ENCODE measurements around the gene HOXB4.
A peak's percentile ranks its signal among the peaks of the same experiment; 100 is the strongest.

HOXB4 gene

DNA sequence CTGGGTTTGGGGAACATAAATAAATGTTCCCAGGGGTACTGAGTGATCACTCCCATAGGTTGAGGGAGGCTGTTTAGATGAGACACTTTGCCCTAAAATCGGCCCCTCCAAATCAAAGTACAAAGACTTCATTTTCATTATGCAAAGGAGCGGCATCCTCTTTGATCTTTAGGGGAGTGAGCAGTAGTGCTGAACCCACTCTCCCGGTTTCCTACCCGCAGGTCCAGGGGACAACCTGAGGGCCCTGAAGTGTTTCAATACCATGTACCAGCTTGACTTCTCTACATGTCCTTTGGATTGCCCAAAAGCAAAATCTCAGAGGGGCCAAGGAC, 23.0 kb upstream of the HOXB4 start:
- DNase-seq = no peak

- DNase-seq = no peak
These were observed 22.3 kb upstream of the HOXB4 start for GRCh38 chr17:48600244-48601098.

- no peak for DNase-seq
These were observed 21.2 kb upstream of the HOXB4 start for GRCh38 chr17:48599354-48599753.

GRCh38 chr17:48598736-48599135, 20.6 kb upstream of the HOXB4 start:
- DNase-seq = no peak

- no peak for DNase-seq
These were observed 19.9 kb upstream of the HOXB4 start for GRCh38 chr17:48597778-48598631.

DNA sequence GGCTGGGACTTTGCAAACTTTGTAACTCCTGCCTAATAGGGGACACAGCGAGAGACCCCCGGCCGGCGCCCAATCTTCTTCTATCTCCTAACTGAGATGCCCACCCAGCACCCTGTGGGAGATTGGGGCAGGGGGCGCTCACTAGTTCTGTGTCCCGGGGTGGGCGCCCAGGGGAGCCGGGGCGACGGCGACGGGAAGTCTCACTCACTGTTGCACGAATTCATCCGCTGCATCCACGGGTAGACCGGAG, 19.3 kb upstream of the HOXB4 start:
- no peak for DNase-seq

DNA sequence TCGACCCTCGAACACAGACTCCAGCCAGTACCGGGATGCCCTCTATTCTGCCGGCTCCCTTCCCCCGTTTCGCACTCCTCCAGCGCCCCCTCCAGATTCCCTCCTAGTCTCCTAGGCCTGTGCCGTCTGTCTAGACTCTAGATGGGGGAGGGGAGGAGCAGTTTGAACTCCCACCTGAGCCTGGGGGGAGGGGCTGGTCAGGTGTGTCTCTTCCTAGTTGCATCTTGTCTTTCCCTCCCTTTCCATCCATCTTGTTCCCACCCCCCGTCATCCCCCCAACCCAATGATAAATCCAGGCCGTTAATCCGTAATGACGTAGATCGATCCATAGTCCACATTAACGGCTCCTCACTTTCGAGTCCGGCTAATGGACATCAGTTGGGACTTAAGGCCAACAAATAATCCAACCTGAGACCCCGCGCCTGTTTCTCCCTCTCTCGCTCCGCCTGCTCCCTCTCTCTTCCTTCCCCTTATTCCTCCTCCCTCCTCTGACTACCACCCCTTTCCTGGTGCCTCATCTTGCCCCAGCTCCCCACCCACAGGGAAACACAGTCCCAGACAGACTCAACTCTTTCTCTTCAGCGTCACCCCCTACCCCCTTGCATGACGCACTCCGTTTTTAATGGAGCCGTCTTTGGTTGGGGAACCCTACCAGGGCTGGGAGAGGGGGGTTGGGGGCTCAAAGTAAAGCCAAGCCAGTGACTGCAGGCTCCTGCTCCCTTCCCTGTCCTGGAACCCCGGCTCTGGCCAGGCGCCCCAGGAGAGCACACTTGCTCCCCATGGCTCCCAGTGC, 18.8 kb upstream of the HOXB4 start:
- DNase-seq = no peak

DNA sequence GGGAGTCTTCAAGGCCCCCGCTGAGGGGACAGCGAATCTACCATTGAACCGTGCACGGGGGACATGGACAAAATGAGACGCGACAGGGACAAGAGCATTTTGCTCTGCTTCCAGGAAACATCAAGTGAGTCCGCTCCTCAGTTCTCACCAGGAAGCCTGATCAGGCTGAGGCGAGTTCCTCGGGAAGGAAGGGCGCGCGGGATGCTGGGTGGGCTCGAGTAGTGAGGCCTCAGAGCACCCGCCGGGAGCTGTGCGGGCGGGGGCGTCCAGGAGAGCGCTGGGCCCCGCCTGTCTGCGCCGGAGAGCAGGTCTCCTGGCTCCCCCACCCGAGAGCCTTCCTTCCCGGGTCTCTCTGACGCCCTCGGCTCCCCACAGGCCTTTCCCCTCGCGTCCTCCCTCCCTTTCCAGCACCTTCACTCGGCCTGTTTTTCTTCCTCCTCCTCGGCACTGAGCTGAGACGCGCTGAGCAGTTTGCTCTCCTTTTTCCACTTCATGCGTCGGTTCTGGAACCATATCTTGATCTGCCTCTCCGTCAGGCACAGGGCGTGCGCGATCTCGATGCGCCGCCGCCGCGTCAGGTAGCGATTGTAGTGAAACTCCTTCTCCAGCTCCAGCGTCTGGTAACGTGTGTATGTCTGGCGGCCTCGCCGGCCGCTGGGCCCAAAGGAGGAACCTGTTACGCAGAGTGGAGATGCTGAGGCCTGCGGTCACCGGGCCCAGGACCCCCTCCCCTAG, 18.0 kb upstream of the HOXB4 start:
- DNase-seq = no peak

DNA sequence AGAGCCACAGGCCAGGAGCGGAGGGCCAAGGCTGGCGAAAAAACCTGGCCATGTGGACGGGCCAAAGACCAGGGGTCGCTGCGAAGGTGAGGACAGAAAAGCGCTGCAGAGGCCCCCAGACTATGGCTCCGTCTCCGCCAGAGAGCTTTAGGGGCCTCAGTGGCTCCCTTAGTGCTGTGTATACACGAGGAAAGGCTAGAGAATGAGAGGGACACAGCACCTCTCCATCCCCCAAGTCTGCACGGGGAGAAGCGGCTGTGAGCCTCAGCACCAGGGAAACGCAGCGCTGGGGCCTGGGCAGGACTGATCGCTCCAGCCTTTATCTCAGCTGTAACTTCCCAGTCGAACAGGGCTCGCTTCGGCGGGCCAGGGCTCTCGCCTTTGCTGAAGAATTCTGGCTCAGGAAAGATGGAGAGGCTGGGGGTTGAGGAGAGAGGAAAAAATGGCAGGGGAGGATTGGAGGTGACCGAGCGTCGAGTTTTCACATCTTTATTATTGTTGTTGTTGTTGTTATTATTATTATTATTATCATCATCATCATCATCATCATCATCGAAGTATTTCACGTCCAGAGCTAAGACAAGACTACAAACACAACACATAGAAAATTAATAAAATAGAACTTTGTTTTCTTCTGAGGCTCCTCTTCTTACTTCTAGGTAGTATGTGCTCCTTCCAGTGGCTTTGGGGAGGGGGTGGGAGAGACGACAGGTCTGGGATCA, 17.3 kb upstream of the HOXB4 start:
- DNase-seq = no peak

GRCh38 chr17:48594538-48595277, 16.6 kb upstream of the HOXB4 start:
- DNase-seq = no peak

DNA sequence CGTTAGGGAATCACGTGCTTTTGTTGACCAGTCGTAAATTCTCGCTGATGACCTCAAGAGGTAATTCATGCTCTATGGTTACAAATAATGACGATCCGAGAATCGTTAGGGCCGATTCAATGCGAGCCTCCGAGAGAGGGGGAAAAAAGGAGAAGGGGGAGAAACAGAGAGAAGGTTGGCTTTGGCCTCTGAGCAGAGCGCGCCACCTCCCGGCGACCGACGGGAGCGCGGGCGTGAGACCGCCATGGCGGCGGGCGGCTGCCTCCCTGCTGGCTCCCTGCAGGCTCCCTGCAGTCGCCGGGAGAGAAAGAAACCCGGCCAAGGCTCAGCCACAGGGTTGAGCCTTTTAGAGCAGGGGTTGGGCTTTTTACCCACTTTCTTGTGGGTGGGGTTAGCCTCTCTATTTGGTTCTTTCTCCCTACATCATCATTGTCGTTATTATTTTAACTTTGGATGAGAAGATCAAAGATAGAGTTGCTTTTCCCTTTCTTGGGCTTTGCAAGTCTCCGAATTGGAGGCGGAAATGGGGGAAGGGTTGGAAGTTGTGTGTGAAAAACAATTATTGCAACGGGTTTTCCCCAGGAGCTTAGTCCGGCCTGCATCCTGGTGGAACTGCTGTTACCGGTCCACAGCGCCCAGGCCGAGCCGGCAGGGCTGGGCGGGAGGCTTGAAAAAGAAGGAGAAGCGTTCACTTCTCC, 15.8 kb upstream of the HOXB4 start:
- peak; percentile 32 for DNase-seq

DNA sequence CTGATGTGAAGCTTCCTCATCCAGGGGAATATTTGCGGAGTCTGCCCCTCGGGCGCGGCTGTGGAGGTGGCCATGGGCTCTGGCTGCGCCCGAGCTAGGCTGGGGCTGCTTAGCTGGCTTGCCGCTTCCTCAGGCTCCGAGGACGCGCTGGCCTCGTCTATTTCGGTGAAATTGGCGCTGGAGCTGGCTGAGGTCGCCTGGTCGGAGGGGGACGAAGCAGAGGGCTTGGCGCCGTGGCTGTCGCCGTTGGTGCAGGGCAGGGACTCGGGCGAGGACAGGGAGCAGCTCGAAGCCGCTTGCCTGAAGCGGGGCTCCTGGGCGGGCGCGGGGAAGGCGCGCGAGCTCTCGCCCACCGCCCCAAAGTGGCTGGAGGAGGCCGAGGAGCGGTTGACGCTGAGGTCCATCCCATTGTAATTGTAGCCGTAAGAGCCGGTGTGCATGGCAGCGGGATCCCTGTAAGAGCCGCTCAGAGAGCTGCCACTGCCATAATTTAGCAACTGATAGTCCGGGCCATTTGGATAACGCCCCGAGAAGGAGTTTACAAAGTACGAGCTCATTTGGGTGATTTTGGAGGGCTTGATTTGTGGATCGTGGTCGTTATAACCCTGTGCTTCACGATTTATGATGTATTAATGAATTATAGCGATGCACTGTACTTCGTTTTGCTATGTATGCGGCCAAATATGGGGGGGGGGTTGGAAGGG, 15.1 kb upstream of the HOXB4 start, which contains the start of gene HOXB5:
Gene HOXB5, minus strand, starts transcription at position 654 of the 704 bp plus-strand sequence. Its CDS starts 97 bp downstream, at position 557.
- DNase-seq = no peak

DNA sequence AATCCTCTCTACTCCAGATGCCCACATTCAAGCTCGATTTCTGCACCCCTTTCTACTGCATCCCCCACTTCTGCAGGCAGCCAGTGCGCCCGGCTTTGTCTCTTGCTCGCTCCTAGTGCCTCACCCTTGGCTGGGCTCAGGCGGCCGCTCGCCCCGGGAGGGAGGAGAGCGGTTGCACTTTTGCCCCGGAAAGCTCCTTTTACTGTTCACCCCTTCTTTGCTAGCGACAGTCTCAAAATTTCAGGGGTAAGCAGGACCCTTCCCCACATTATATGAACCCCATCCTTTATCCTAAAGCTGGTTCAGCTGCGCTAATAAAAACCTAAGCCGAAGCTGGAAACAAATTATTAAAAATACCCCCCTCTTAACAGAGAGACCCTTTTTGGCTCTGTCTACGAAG, 14.4 kb upstream of the HOXB4 start:
- no peak for DNase-seq

DNA sequence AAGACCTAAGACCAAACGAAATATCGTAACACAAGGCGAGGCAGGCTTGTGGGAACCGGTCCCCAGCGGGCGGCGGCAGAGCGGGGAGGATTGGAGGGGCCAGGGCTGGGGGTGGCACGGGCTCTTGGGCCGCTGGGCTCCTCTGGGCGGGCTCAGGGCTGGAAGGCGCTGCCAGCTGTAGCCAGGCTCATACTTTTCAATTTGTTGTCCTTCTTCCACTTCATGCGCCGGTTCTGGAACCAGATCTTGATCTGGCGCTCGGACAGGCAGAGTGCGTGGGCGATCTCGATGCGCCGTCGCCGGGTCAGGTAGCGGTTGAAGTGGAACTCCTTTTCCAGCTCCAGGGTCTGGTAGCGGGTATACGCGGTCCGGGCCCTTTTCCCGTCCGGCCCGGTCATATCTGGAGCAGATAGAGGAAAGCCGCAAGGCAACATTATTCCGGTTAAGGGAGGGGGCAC, 13.9 kb upstream of the HOXB4 start:
- DNase-seq = no peak

DNA sequence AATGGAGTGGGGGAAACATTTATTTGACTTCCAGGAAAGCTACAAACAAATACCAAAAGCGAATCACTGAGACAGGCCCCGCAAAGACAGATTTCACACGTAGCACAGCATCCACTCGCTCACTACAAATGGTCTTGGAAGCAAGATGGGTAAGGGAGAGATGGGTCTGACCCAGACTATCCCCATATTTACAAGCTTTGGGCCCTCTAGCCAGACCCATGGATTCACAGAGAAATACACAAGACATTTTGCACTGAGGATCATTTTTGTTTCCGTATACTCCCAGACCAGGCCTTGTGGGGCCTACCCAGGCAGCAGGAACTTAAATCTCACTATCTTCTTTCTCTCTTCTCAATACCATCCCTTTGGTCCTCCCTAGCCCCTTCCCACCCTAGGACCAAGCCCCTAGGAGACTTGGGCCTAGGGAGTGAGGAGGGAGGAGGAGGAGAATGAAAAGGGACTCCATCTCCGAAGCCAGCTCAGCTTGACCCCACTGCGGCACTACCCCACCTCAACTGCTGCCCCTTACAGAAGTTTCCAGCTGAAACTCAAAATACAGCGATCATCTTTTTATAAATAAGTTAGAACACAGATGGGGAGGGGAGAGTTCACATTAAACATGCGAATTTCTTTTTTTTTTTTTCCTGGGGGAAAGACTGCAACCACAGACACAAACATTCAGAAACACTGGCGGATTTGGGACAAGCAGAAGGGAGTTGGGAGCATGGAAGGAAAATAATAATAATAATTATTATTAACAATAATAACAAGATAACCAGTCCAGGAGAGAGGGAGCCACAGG, 13.3 kb upstream of the HOXB4 start:
- DNase-seq = no peak

GRCh38 chr17:48590607-48591161, 12.5 kb upstream of the HOXB4 start:
- no peak for DNase-seq

- no peak for DNase-seq
These were observed 11.9 kb upstream of the HOXB4 start, which contains the start of gene HOXB3 for GRCh38 chr17:48589831-48590606. Gene HOXB3, minus strand, starts transcription at chr17:48590241. Its CDS starts 37,767 bp downstream, at chr17:48552474.

Measured in NK-92 treated with Interleukin-12 subunit alpha and Interleukin-12 subunit beta, amount 100 ng/mL, for 24 hours (cell line).